ENCODE results near the gene CACNG7.

Gene CACNG7

DNA sequence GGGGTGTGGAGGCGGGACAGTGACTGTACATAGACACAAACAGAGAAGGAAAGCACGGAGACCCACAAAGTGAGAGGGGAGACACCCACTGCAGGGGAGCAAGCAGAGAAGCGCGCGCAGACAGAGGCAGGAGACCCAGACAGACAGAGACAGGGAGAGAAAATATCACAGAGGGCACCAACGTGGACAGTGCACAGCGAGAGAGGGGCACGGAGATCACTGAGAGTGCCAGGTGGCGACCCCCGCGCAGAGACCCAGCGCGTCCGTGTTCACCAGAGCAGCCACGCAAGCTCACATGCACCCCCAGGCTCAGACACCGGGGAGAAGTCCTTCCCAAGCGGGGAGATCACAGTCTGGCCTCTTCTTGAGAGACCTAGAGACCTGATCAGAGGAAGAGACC is 1.4 kb upstream of the CACNG7 start:
- no peak overlapping the region for H3K4me3 ChIP-seq (ENCODE audit: low read length, poor library complexity, severe bottlenecking)
- TF ChIP-seq, protein P1, sequence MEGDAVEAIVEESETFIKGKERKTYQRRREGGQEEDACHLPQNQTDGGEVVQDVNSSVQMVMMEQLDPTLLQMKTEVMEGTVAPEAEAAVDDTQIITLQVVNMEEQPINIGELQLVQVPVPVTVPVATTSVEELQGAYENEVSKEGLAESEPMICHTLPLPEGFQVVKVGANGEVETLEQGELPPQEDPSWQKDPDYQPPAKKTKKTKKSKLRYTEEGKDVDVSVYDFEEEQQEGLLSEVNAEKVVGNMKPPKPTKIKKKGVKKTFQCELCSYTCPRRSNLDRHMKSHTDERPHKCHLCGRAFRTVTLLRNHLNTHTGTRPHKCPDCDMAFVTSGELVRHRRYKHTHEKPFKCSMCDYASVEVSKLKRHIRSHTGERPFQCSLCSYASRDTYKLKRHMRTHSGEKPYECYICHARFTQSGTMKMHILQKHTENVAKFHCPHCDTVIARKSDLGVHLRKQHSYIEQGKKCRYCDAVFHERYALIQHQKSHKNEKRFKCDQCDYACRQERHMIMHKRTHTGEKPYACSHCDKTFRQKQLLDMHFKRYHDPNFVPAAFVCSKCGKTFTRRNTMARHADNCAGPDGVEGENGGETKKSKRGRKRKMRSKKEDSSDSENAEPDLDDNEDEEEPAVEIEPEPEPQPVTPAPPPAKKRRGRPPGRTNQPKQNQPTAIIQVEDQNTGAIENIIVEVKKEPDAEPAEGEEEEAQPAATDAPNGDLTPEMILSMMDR (conservative IDR thresholded peaks at IDR 0.05; ENCODE audit: low read length), result no peak
- no peak for TF ChIP-seq EZH2phosphoT487 (IDR thresholded peaks at IDR 0.05; ENCODE audit: borderline replicate concordance)
- no peak overlapping the region for H2AFZ ChIP-seq (ENCODE audit: low read length)
- H3K36me3 ChIP-seq (ENCODE audit: insufficient read depth, low read length), result no peaks in the 10 kb centered on the region
- H3K4me2 ChIP-seq (ENCODE audit: low read depth, low read length, poor library complexity, severe bottlenecking), result no peak overlapping the region
- no peaks in the 10 kb centered on the region for H3F3A ChIP-seq (ENCODE audit: low read depth)
- H3K9me2 ChIP-seq (replicated peaks; ENCODE audit: low read depth, low read length), result no peaks in the 10 kb centered on the region
- H4K20me1 ChIP-seq (ENCODE audit: insufficient read depth, low read length, poor library complexity, severe bottlenecking), result no peaks in the 10 kb centered on the region
- no peaks in the 10 kb centered on the region for H3K9me3 ChIP-seq (ENCODE audit: insufficient read depth, low read depth, low read length)
- H3K9ac ChIP-seq (ENCODE audit: low read depth, low read length, poor library complexity, severe bottlenecking), result no peak overlapping the region
- no peaks in the 10 kb centered on the region for H3K79me2 ChIP-seq (ENCODE audit: insufficient read depth, low read length)
- H3K4me1 ChIP-seq (ENCODE audit: insufficient read depth, low read length, poor library complexity, severe bottlenecking), result no peaks in the 10 kb centered on the region
- no peaks in the 10 kb centered on the region for H3K27me3 ChIP-seq (ENCODE audit: insufficient read depth, low read length, poor library complexity, severe bottlenecking)

DNA sequence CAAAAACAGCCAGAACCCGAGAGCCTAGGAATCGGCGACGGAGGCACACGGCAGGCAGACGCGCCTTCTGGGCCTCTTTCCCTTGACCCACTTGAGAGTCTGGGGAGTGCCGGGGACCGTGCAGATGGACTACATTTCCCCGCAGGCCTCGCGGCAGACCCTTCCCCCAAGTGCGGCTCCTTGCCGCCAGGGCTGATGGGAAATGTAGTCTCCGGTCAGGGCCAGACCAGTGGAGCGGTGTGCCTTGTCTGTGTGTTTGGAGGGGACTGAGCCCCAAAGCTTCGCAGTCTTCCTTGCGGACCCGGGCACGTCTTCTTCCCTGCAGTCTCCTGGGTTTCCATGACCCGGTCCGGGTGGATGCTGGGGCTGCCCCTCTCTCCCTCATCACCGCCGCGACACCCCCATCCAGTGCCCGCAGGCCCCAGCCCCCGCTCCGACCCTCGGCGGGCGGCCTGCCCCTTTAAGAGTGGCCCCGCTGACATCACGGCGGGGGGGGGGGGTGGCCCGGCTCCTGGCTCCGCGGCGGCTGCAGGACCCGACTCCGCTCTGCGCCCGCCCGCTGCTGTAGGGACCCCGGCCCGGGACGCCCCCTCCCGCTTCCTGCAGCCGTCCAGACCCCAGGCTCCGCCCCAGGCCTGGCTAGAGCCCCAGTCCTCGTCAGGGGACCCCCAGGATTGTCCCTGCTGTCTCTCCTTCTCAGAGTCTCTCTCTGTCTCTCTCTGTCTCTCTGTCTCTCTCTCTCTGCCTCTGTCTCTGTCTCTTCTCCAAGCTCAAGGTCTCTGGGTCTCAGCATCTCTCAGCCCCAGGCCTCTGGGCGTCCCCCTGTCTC is 758 bp upstream of the CACNG7 start:
- no peak overlapping the region for H3K4me2 ChIP-seq (ENCODE audit: low read depth, low read length, poor library complexity, severe bottlenecking)

DNA sequence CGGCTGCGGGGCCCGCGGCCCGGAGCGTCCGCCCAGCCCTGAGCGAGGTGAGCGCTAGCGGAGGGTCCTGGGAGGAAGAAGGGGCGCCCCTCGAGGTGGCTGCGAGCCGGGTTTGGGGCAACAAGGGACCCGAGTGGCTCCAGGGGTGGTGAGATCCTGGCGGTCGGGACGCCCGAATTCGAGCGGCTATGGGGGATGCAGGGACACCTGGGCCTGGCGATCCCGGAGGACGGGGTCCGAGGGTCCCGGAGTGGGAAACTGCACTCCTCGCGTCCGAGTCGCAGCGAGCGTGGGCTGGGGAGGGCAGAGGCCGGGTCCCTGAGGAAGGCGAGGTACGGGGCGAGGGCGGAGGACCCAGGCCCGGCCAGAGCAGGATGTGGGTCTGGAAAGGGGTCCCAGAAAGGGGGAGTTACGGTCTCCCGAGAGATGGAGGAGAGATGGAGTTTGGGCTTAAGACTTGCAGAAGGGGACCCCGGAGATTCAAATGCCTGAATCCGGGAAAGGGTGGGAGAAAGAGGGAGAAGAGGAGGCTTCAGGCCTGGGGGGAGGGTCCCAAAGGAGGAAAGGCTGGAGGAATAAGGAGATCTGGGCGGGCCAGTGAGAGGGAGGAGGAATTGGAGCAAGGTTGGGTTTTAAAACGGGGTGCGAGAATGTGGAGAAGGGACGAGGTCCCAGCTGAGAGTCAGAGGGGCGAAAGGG is 542 bp downstream of the CACNG7 start:
- H3F3A ChIP-seq (ENCODE audit: low read depth), result no peaks in the 10 kb centered on the region
- H3K4me3 ChIP-seq (ENCODE audit: low read length, poor library complexity, severe bottlenecking), result no peak overlapping the region
- no peak overlapping the region for H3K4me2 ChIP-seq (ENCODE audit: low read depth, low read length, poor library complexity, severe bottlenecking)
- H3K4me1 ChIP-seq (ENCODE audit: insufficient read depth, low read length, poor library complexity, severe bottlenecking), result no peaks in the 10 kb centered on the region
- no peaks in the 10 kb centered on the region for H3K27me3 ChIP-seq (ENCODE audit: insufficient read depth, low read length, poor library complexity, severe bottlenecking)
- H3K36me3 ChIP-seq (ENCODE audit: insufficient read depth, low read length), result no peaks in the 10 kb centered on the region
- H3K79me2 ChIP-seq (ENCODE audit: insufficient read depth, low read length), result no peaks in the 10 kb centered on the region
- no peak for TF ChIP-seq EZH2phosphoT487 (IDR thresholded peaks at IDR 0.05; ENCODE audit: borderline replicate concordance)
- TF ChIP-seq, protein P1 (conservative IDR thresholded peaks at IDR 0.05; ENCODE audit: low read length), result no peak
- H4K20me1 ChIP-seq (ENCODE audit: insufficient read depth, low read length, poor library complexity, severe bottlenecking), result no peaks in the 10 kb centered on the region
- no peak overlapping the region for H2AFZ ChIP-seq (ENCODE audit: low read length)
- H3K9me3 ChIP-seq (ENCODE audit: insufficient read depth, low read depth, low read length), result no peaks in the 10 kb centered on the region
- no peaks in the 10 kb centered on the region for H3K9me2 ChIP-seq (replicated peaks; ENCODE audit: low read depth, low read length)
- no peak overlapping the region for H3K9ac ChIP-seq (ENCODE audit: low read depth, low read length, poor library complexity, severe bottlenecking)

More for the DNA sequence above, 758 bp upstream of the CACNG7 start:
- TF ChIP-seq, protein P1 (conservative IDR thresholded peaks at IDR 0.05; ENCODE audit: low read length), result no peak
- no peak for TF ChIP-seq EZH2phosphoT487 (IDR thresholded peaks at IDR 0.05; ENCODE audit: borderline replicate concordance)
- Histone ChIP-seq H2AFZ (ENCODE audit: low read length) (no peak overlapping the region), H3K27me3 (ENCODE audit: insufficient read depth, low read length, poor library complexity, severe bottlenecking) (no peaks in the 10 kb centered on the region), H3K36me3 (ENCODE audit: insufficient read depth, low read length) (no peaks in the 10 kb centered on the region), H3K9me3 (ENCODE audit: insufficient read depth, low read depth, low read length) (no peaks in the 10 kb centered on the region), H3K79me2 (ENCODE audit: insufficient read depth, low read length) (no peaks in the 10 kb centered on the region), H3K4me1 (ENCODE audit: insufficient read depth, low read length, poor library complexity, severe bottlenecking) (no peaks in the 10 kb centered on the region), H3K4me3 (ENCODE audit: low read length, poor library complexity, severe bottlenecking) (no peak overlapping the region), H4K20me1 (ENCODE audit: insufficient read depth, low read length, poor library complexity, severe bottlenecking) (no peaks in the 10 kb centered on the region), H3K9ac (ENCODE audit: low read depth, low read length, poor library complexity, severe bottlenecking) (no peak overlapping the region), H3F3A (ENCODE audit: low read depth) (no peaks in the 10 kb centered on the region), H3K9me2 (replicated peaks; ENCODE audit: low read depth, low read length) (no peaks in the 10 kb centered on the region)
